IMR-90 (cell line): ENCODE data around the gene AUTS2. TPM values are rescaled to one million over a fixed set of nuclear protein-coding genes. Genes with fewer than 3 reads are reported as not detected.

Experiments used
- ATAC-seq: fragments of 200-7000 bp; cut with Tn5 transposase; 2 replicates; pipeline ENCODE4 v1.9.1; 2020; ENCODE audit warnings: low read depth, mild to moderate bottlenecking, moderate library complexity
- BruUV-seq: library from RNA; stranded (reverse); fragments of 400-500 nt; replicated peaks from 2 replicates; lab custom pipeline; 2021; lab: Mats Ljungman, UMichigan
- CTCF ChIA-PET: fragments of 300-600 bp; formaldehyde crosslinking; extraction: SDS; loops from one replicate; lab custom pipeline; 2021; ENCODE audit warnings: antibody characterized with exemption; lab: Yijun Ruan, JAX
- POLR2A ChIA-PET: fragments of 300-600 bp; sonication (Branson Sonifier 250); formaldehyde crosslinking; loops from one replicate; lab custom pipeline; 2022; ENCODE audit warnings: antibody characterized with exemption; ENCODE audit not compliant: unreplicated experiment; lab: Charles Lee
- DNase-seq: peaks from one replicate; pipeline ENCODE4 v3.0.0; 2013
- H2AFZ ChIP-seq: replicated peaks from 2 replicates; pipeline ENCODE3; 2013; ENCODE audit warnings: low read length, mild to moderate bottlenecking; ENCODE audit not compliant: poor library complexity
- H2AK5ac ChIP-seq: 2 replicates; pipeline ENCODE4 v1.6.1; 2013; ENCODE audit warnings: low read depth, low read length, inconsistent platforms
- H2AK9ac ChIP-seq: replicated peaks from 2 replicates; pipeline ENCODE3; 2013; ENCODE audit warnings: mild to moderate bottlenecking, low read depth, low read length, moderate library complexity; ENCODE audit not compliant: poor library complexity
- H2BK120ac ChIP-seq: 2 replicates; pipeline ENCODE4 v1.6.1; 2013; ENCODE audit warnings: low read depth, low read length, inconsistent platforms
- H2BK15ac ChIP-seq: 3 replicates; pipeline ENCODE4 v1.6.1; 2013; ENCODE audit warnings: low read depth, low read length, inconsistent platforms
- H2BK20ac ChIP-seq: 2 replicates; pipeline ENCODE4 v1.6.1; 2013; ENCODE audit warnings: low read depth, mild to moderate bottlenecking, inconsistent platforms, low read length, moderate library complexity
- H2BK5ac ChIP-seq: 2 replicates; pipeline ENCODE4 v1.6.1; 2013; ENCODE audit warnings: mild to moderate bottlenecking, low read depth, low read length, inconsistent platforms; ENCODE audit not compliant: poor library complexity, severe bottlenecking
- H3K14ac ChIP-seq: replicated peaks from 2 replicates; pipeline ENCODE4 v1.6.1; 2013; ENCODE audit warnings: low read depth, low read length, inconsistent platforms
- H3K18ac ChIP-seq: 2 replicates; pipeline ENCODE4 v1.6.1; 2013; ENCODE audit warnings: low read depth, low read length, control low read depth
- H3K23ac ChIP-seq: 2 replicates; pipeline ENCODE4 v1.6.1; 2013; ENCODE audit warnings: low read depth, low read length, inconsistent platforms
- H3K27ac ChIP-seq: 2 replicates; pipeline ENCODE4 v1.5.1; 2013; ENCODE audit warnings: mild to moderate bottlenecking, control low read depth, low read length; ENCODE audit not compliant: insufficient read depth
- H3K27me3 ChIP-seq: 2 replicates; pipeline ENCODE4 v1.6.1; 2013; ENCODE audit warnings: low read length; ENCODE audit not compliant: control insufficient read depth, insufficient read depth
- H3K36me3 ChIP-seq: 2 replicates; pipeline ENCODE4 v1.6.1; 2013; ENCODE audit warnings: low read length, mixed read lengths; ENCODE audit not compliant: control insufficient read depth, insufficient read depth
- H3K4ac ChIP-seq: 2 replicates; pipeline ENCODE4 v1.6.1; 2013; ENCODE audit warnings: low read depth, low read length, inconsistent platforms
- H3K4me1 ChIP-seq: 2 replicates; pipeline ENCODE4 v1.6.1; 2013; ENCODE audit warnings: low read length, mixed read lengths; ENCODE audit not compliant: control insufficient read depth, insufficient read depth
- H3K4me2 ChIP-seq: 2 replicates; pipeline ENCODE4 v1.6.1; 2013; ENCODE audit warnings: low read depth, mild to moderate bottlenecking, control low read depth, low read length, moderate library complexity
- H3K4me3 ChIP-seq: 2 replicates; pipeline ENCODE4 v1.5.1; 2013; ENCODE audit warnings: low read depth, mild to moderate bottlenecking, control low read depth, low read length, moderate library complexity; ENCODE audit not compliant: insufficient read depth
- H3K56ac ChIP-seq: 2 replicates; pipeline ENCODE4 v1.6.1; 2013; ENCODE audit warnings: low read length, inconsistent platforms; ENCODE audit not compliant: insufficient read depth; ENCODE audit errors: extremely low read depth
- H3K79me1 ChIP-seq, 2 experiments: 2 replicates each; pipeline ENCODE4 v1.6.1; 2013; ENCODE audit warnings: low read length in 2 of 2, inconsistent platforms in 1 of 2, low read depth in 1 of 2
- H3K9ac ChIP-seq: 2 replicates; pipeline ENCODE4 v1.6.1; 2013; ENCODE audit warnings: low read depth, low read length, control low read depth
- H3K9me1 ChIP-seq: 2 replicates; pipeline ENCODE4 v1.6.1; 2013; ENCODE audit warnings: low read length, inconsistent platforms; ENCODE audit not compliant: insufficient read depth
- H3K9me3 ChIP-seq: 2 replicates; pipeline ENCODE4 v1.6.1; 2013; ENCODE audit warnings: low read length; ENCODE audit not compliant: control insufficient read depth, insufficient read depth
- H4K20me1 ChIP-seq: 2 replicates; pipeline ENCODE4 v1.6.1; 2013; ENCODE audit warnings: low read length, inconsistent platforms; ENCODE audit not compliant: insufficient read depth
- H4K5ac ChIP-seq: 2 replicates; pipeline ENCODE4 v1.6.1; 2013; ENCODE audit warnings: mild to moderate bottlenecking, low read depth, low read length, control low read depth
- H4K8ac ChIP-seq, 2 experiments: 2 replicates each; pipeline ENCODE4 v1.6.1; 2013; ENCODE audit warnings: low read depth in 2 of 2, low read length in 2 of 2, control low read depth in 1 of 2, inconsistent platforms in 1 of 2
- H4K91ac ChIP-seq: 2 replicates; pipeline ENCODE4 v1.6.1; 2013; ENCODE audit warnings: low read depth, low read length, inconsistent platforms; ENCODE audit not compliant: insufficient read depth
- BHLHE40 ChIP-seq: fragments of 150-350 bp; IDR thresholded peaks from 2 replicates; pipeline ENCODE4 v1.6.1; 2016; ENCODE audit warnings: mild to moderate bottlenecking, low read depth, low read length
- CTCF ChIP-seq: conservative IDR thresholded peaks from 2 replicates; pipeline ENCODE4 v1.5.1; 2012; ENCODE audit warnings: mild to moderate bottlenecking, low read depth, low read length, improper control_type of control experiment
- ELK1 ChIP-seq: fragments of 150-350 bp; IDR thresholded peaks from 2 replicates; pipeline ENCODE4 v1.6.1; 2016; ENCODE audit warnings: low read depth, mild to moderate bottlenecking, low read length, moderate library complexity, borderline replicate concordance
- FOS ChIP-seq: fragments of 150-350 bp; IDR thresholded peaks from 2 replicates; pipeline ENCODE4 v1.6.1; 2016; ENCODE audit warnings: low read depth, low read length
- MAFK ChIP-seq: IDR thresholded peaks from 2 replicates; pipeline ENCODE4 v1.6.1; 2012; ENCODE audit warnings: low read depth, low read length, improper control_type of control experiment
- POLR2A ChIP-seq: IDR thresholded peaks from 2 replicates; pipeline ENCODE4 v1.6.1; 2012; ENCODE audit warnings: mild to moderate bottlenecking, low read depth, low read length
- RCOR1 ChIP-seq: IDR thresholded peaks from 2 replicates; pipeline ENCODE4 v1.6.1; 2012; ENCODE audit warnings: mild to moderate bottlenecking, low read length, improper control_type of control experiment; ENCODE audit not compliant: insufficient replicate concordance
- SMC3 ChIP-seq: fragments of 150-350 bp; IDR thresholded peaks from 2 replicates; pipeline ENCODE4 v1.6.1; 2016; ENCODE audit warnings: low read depth, mild to moderate bottlenecking, antibody characterized with exemption, low read length, moderate library complexity
- WGBS, 2 experiments: methylation state at CpG; one replicate each; pipeline versions ENCODE4 v1.1.5 to v1.1.7; 2013; ENCODE audit warnings: missing lambda C conversion rate in 2 of 2; ENCODE audit not compliant: insufficient read length in 1 of 2; ENCODE audit errors: extremely low coverage in 2 of 2; 5-methylcytosine and 5-hydroxymethylcytosine counted together
- dilution Hi-C: fragments of 300-500 bp; cut with HindIII; formaldehyde crosslinking; loops from one replicate; pipeline ENCODE4 v1.14.3; 2018; ENCODE audit warnings: low sequenced_read_pairs; ENCODE audit not compliant: unreplicated experiment
- in situ Hi-C: fragments of 300-500 bp; cut with MboI; formaldehyde crosslinking; loops from 3 replicates; pipeline ENCODE4 v1.14.3; 2019; ENCODE audit warnings: low sequenced_read_pairs, inconsistent platforms, mixed read lengths
- intact Hi-C: fragments of 100-400 bp; cut with micrococcal nuclease; formaldehyde crosslinking; loops from 2 replicates; pipeline ENCODE4 v1.10.0; 2022
- polyA plus RNA-seq, 3 experiments: library from polyadenylated mRNA; depleted of rRNA; stranded (reverse); fragments of >200 nt; gene quantifications; 2 replicates each; pipeline ENCODE4 v1.2.3, GENCODE V29; 2012; ENCODE audit warnings: low replicate concordance in 1 of 3
- total RNA-seq: library from RNA; depleted of rRNA; stranded (reverse); fragments of >200 nt; gene quantifications from 2 replicates; pipeline ENCODE4 v1.2.3, GENCODE V29; 2012

The AUTS2 gene
- total and polyA plus RNA-seq, 2 of the 4 experiments (the other 2 are of a cell fraction) = 0.90 to 3.0 TPM

DNA sequence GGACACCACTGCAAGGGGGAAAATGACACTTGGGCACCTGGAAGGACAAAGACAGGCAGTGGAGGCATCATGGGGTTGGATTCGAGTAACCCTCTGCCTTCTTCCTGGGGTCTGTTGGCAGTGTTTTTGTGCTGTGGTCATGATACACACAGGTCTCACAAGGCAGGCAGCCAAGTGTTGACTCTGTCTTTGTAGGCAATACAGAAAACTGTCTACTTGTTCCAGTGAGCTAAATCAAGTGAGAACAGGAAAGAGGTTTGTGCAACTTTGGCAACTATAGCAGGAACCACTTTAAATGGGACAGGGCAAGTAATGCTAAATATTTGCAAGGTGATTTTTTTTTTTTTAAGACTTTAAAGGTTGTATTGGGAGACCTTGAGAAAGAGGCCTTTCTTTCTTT lies 955.1 kb downstream of the AUTS2 start:
- no peaks in the 10 kb centered on the region for H3K9me1 ChIP-seq
- H3K14ac ChIP-seq = no peak overlapping the region
- H2AK9ac ChIP-seq = no peak overlapping the region
- H3K18ac ChIP-seq = no peak overlapping the region
- no peak overlapping the region for H4K8ac ChIP-seq
- H4K91ac ChIP-seq = no peak overlapping the region
- H3K9me3 ChIP-seq = no peaks in the 10 kb centered on the region
- no peaks in the 10 kb centered on the region for H3K27me3 ChIP-seq
- ChIA-PET CTCF (no interaction called here), POLR2A (no interaction called here)
- intact Hi-C loops (no loop called here), in situ Hi-C loops (no loop called here), dilution Hi-C loops (no loop called here)
- H2BK5ac ChIP-seq = no peak overlapping the region
- no peak overlapping the region for H2BK120ac ChIP-seq
- H2BK15ac ChIP-seq = no peak overlapping the region
- no peaks in the 10 kb centered on the region for H3K36me3 ChIP-seq
- H3K23ac ChIP-seq = no peak overlapping the region
- H2AFZ ChIP-seq = no peak overlapping the region
- no peak for TF ChIP-seq MAFK
- no peak for TF ChIP-seq BHLHE40
- no peak for TF ChIP-seq SMC3
- TF ChIP-seq POLR2A = no peak
- TF ChIP-seq ELK1 = no peak
- TF ChIP-seq RCOR1 = no peak
- no peak for TF ChIP-seq CTCF
- no peak for TF ChIP-seq FOS
- H3K4me1 ChIP-seq = no peaks in the 10 kb centered on the region
- H4K5ac ChIP-seq = no peak overlapping the region
- H3K9ac ChIP-seq = no peak overlapping the region
- H3K79me1 ChIP-seq = no peaks in the 10 kb centered on the region
- H3K4me2 ChIP-seq = no peak overlapping the region
- no CpG with 5 or more reads among the region's 1 CpG for WGBS, 2 experiments
- no peak overlapping the region for H2BK20ac ChIP-seq
- DNase-seq (no peak), ATAC-seq (no peak)
- H3K4me3 ChIP-seq = no peak overlapping the region
- BruUV-seq = no TSS peak
- H3K27ac ChIP-seq = no peak overlapping the region
- H4K20me1 ChIP-seq = no peaks in the 10 kb centered on the region
- H3K56ac ChIP-seq = no peak overlapping the region
- no peak overlapping the region for H3K4ac ChIP-seq
- H2AK5ac ChIP-seq = no peak overlapping the region
